PC-9 (cell line): Measurements from ENCODE around the gene PEPD.

ENCODE experiments used
- CTCF ChIP-seq: fragments of 200-600 bp; sonication (generic); conservative IDR thresholded peaks from 2 replicates; pipeline ENCODE4 v1.6.1; 2017; ENCODE audit warnings: mixed run types, antibody characterized with exemption, mild to moderate bottlenecking, moderate library complexity
- EZH2 ChIP-seq: fragments of 200-600 bp; sonication (generic); IDR thresholded peaks from 2 replicates; pipeline ENCODE4 v1.8.0; 2017; ENCODE audit warnings: antibody characterized with exemption, low read depth

- TF ChIP-seq CTCF, result no peak
- TF ChIP-seq EZH2, result no peak
Measured at GRCh38 chr19:33388231-33388724, 133.3 kb downstream of the PEPD start.
